Endodermal cell (in vitro differentiated cells): ENCODE results near the gene DUSP7. TPM values are rescaled to one million over a fixed set of nuclear protein-coding genes. Genes with fewer than 3 reads are reported as not detected.

Source experiments
- DNase-seq: peaks from one replicate; pipeline ENCODE4 v3.0.0-alpha.2; 2017
- H3K27ac ChIP-seq: 2 replicates; pipeline ENCODE4 v1.5.1; 2013; ENCODE audit warnings: mild to moderate bottlenecking, low read depth, low read length, moderate library complexity
- H3K27me3 ChIP-seq: 2 replicates; pipeline ENCODE4 v1.6.1; 2013; ENCODE audit warnings: mild to moderate bottlenecking, low read length, moderate library complexity; ENCODE audit not compliant: insufficient read depth, control insufficient read depth, poor library complexity, severe bottlenecking
- H3K36me3 ChIP-seq: 2 replicates; pipeline ENCODE4 v1.7.0; 2013; ENCODE audit warnings: mild to moderate bottlenecking, low read length, moderate library complexity; ENCODE audit not compliant: control insufficient read depth, insufficient read depth
- H3K4me1 ChIP-seq: one replicate; pipeline ENCODE4 v1.7.0; 2013; ENCODE audit warnings: low read length; ENCODE audit not compliant: control insufficient read depth, insufficient read depth
- H3K4me3 ChIP-seq: 2 replicates; pipeline ENCODE4 v1.5.1; 2013; ENCODE audit warnings: mild to moderate bottlenecking, low read length, moderate library complexity
- H3K9ac ChIP-seq: 2 replicates; pipeline ENCODE4 v1.6.1; 2013; ENCODE audit warnings: mild to moderate bottlenecking, low read length, moderate library complexity; ENCODE audit not compliant: poor library complexity, severe bottlenecking; ENCODE audit errors: extremely low read depth
- H3K9me3 ChIP-seq: 2 replicates; pipeline ENCODE4 v1.6.1; 2013; ENCODE audit warnings: mild to moderate bottlenecking, low read length, moderate library complexity; ENCODE audit not compliant: control insufficient read depth
- H3K27ac Mint-ChIP-seq: 2 replicates; pipeline ENCODE4 v1.8.0; 2020; ENCODE audit warnings: mixed read lengths
- H3K27me3 Mint-ChIP-seq: 2 replicates; pipeline ENCODE4 v1.8.0; 2021; ENCODE audit warnings: mild to moderate bottlenecking, mixed read lengths; ENCODE audit not compliant: insufficient read depth
- H3K36me3 Mint-ChIP-seq: 2 replicates; pipeline ENCODE4 v1.8.0; 2020; ENCODE audit warnings: low read depth, mixed read lengths
- H3K4me1 Mint-ChIP-seq: 2 replicates; pipeline ENCODE4 v1.8.0; 2020; ENCODE audit warnings: mixed read lengths
- H3K4me3 Mint-ChIP-seq: 2 replicates; pipeline ENCODE4 v1.8.0; 2020; ENCODE audit warnings: mild to moderate bottlenecking, moderate library complexity, mixed read lengths
- H3K9me3 Mint-ChIP-seq: 2 replicates; pipeline ENCODE4 v1.8.0; 2020; ENCODE audit warnings: mild to moderate bottlenecking, mixed read lengths
- WGBS, 2 experiments: methylation state at CpG; one replicate each; pipeline versions ENCODE4 v1.1.5 to v1.1.7; 2013; ENCODE audit warnings: missing lambda C conversion rate in 2 of 2, mixed read lengths in 1 of 2; ENCODE audit not compliant: insufficient coverage in 1 of 2, insufficient read length in 1 of 2; 5-methylcytosine and 5-hydroxymethylcytosine counted together
- total RNA-seq, 2 donors: library from RNA; stranded (reverse); fragmentation: NEBNext Ultra II Directional in 1 of 2; extraction: Animal tissue kit (Norgen Biotek cat#: 25700) in 1 of 2; gene quantifications; 2 replicates in 1 of 2; 3 replicates in 1 of 2; pipeline ENCODE4 v1.2.1, GENCODE V29; 2021
- TF ChIP-seq, protein P1 (sequence below): fragments of 200-600 bp; sonication (generic); conservative IDR thresholded peaks from 2 replicates; pipeline ENCODE4 v1.5.0; 2021; ENCODE audit warnings: antibody characterized with exemption, mild to moderate bottlenecking

Gene DUSP7
- total RNA-seq, 2 donors from 2014 or later: 14.2 to 16.7 TPM

DNA sequence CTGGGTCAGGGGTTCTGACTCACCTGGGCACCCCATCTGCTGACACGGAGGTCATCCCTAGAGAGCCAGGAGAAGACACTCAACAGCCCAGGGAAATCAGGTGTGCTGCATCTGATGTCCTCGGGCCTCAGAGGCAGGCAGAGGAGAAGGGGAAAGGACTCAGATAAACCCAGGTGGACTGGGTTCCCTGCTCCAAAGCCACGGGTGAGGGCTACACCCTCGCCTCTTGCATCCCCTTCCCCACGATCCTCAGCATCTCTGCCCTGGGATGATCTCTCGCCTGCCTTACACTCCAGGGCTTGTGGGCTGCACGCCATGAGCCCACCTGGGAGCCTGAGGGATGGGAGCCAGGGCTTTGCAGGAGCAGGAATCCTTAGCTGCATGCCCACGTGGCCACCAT, 8.2 kb upstream of the DUSP7 start:
- H3K4me3 ChIP-seq: no peak overlapping the region
- Mint-ChIP-seq H3K36me3 (no peaks in the 10 kb centered on the region), H3K9me3 (no peaks in the 10 kb centered on the region), H3K4me3 (no peak overlapping the region), H3K27ac (no peak overlapping the region), H3K27me3 (peaks cover 15% of the 10 kb centered on the region), H3K4me1 (no peaks in the 10 kb centered on the region)
- H3K27me3 ChIP-seq: no peaks in the 10 kb centered on the region
- H3K9ac ChIP-seq: no peak overlapping the region
- H3K27ac ChIP-seq: no peak overlapping the region
- TF ChIP-seq, protein P1, sequence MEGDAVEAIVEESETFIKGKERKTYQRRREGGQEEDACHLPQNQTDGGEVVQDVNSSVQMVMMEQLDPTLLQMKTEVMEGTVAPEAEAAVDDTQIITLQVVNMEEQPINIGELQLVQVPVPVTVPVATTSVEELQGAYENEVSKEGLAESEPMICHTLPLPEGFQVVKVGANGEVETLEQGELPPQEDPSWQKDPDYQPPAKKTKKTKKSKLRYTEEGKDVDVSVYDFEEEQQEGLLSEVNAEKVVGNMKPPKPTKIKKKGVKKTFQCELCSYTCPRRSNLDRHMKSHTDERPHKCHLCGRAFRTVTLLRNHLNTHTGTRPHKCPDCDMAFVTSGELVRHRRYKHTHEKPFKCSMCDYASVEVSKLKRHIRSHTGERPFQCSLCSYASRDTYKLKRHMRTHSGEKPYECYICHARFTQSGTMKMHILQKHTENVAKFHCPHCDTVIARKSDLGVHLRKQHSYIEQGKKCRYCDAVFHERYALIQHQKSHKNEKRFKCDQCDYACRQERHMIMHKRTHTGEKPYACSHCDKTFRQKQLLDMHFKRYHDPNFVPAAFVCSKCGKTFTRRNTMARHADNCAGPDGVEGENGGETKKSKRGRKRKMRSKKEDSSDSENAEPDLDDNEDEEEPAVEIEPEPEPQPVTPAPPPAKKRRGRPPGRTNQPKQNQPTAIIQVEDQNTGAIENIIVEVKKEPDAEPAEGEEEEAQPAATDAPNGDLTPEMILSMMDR: no peak
- H3K4me1 ChIP-seq: no peaks in the 10 kb centered on the region
- no peaks in the 10 kb centered on the region for H3K36me3 ChIP-seq
- no peaks in the 10 kb centered on the region for H3K9me3 ChIP-seq
- WGBS, 2 experiments: 82 to 87% methylated on average over 2 to 8 of the region's 8 CpGs
- DNase-seq: no peak

- no peak overlapping the region for H3K27ac Mint-ChIP-seq
- H3K9me3 ChIP-seq: no peaks in the 10 kb centered on the region
- H3K9me3 Mint-ChIP-seq: no peaks in the 10 kb centered on the region
- H3K4me1 Mint-ChIP-seq: no peaks in the 10 kb centered on the region
- peaks cover 24% of the 10 kb centered on the region for H3K27me3 Mint-ChIP-seq
- H3K36me3 ChIP-seq: no peaks in the 10 kb centered on the region
- WGBS, 2 experiments: 82 to 100% methylated on average over 7 to 14 of the region's 14 CpGs
- no peak overlapping the region for H3K27ac ChIP-seq
- no peak for DNase-seq
- no peaks in the 10 kb centered on the region for H3K4me1 ChIP-seq
- H3K4me3 ChIP-seq: no peak overlapping the region
- no peaks in the 10 kb centered on the region for H3K36me3 Mint-ChIP-seq
- peaks cover 6% of the 10 kb centered on the region for H3K27me3 ChIP-seq
- H3K4me3 Mint-ChIP-seq: no peak overlapping the region
- TF ChIP-seq, protein P1: no peak
- no peak overlapping the region for H3K9ac ChIP-seq
Observed at GRCh38 chr3:52063026-52063723, 6.8 kb upstream of the DUSP7 start.

DNA sequence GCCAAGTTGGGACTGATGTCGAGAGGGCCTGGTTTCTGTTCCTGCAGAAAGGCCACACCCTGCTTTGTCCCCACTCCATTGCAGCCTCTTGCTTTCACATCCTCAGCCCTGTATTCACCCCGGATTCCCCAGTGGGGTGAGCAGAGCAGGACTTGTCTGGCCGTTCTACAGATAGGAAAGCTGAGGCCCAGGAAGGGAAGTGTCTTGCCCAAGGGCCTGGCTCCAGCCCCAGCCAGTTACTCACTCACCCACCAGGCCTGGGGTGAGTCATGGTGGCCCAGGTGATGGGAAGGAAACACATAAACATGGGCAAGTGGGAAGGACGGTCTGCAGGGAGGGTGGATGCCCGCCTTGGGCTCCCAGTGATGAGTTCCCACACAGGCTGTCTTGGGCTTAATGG, 6.1 kb upstream of the DUSP7 start:
- no peaks in the 10 kb centered on the region for H3K9me3 Mint-ChIP-seq

More for the DNA sequence above, 6.1 kb upstream of the DUSP7 start:
- TF ChIP-seq, protein P1: no peak
- Histone ChIP-seq H3K36me3 (no peaks in the 10 kb centered on the region), H3K4me1 (no peaks in the 10 kb centered on the region), H3K9ac (no peak overlapping the region), H3K27ac (no peak overlapping the region), H3K27me3 (peaks cover 6% of the 10 kb centered on the region), H3K4me3 (no peak overlapping the region), H3K9me3 (no peaks in the 10 kb centered on the region)
- 80 to 93% methylated on average over 2 to 5 of the region's 5 CpGs for WGBS, 2 experiments
- Mint-ChIP-seq H3K27me3 (peaks cover 24% of the 10 kb centered on the region), H3K4me1 (peaks cover 2% of the 10 kb centered on the region), H3K27ac (no peak overlapping the region), H3K36me3 (no peaks in the 10 kb centered on the region), H3K4me3 (no peak overlapping the region)
- no peak for DNase-seq
